HG03520 (cell line): ENCODE data around the gene SLA2.
A peak's percentile ranks its signal among the peaks of the same experiment; 100 is the strongest.
"Not testable (repeated sequence)": the region's sequence is repeated elsewhere in the genome, so short reads cannot be mapped to it uniquely, and the experiment has no call there.

Experiments
- ATAC-seq: cut with Tn5 transposase; IDR thresholded peaks from one replicate; pipeline ENCODE4 v1.9.1; 2021; ENCODE audit warnings: mild to moderate bottlenecking, moderate library complexity; ENCODE audit not compliant: unreplicated experiment

The SLA2 gene

DNA sequence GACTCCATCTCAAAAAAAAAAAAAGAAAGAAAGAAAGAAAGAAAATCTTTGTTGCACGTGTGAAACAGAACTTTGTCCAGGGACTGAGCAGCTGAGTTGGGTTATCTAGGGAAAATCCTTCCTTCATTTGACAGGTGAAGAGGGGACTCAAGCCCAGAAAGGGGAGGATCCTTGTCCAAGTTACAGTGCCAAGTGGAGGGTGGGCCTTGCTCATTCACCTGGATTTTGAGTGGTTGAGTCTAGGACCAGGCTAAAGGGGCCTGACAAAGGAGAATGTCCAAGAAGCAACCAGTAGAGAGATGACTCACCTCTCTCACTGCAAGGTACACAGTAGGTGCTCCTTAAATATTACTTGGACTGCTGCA is 69.9 kb downstream of the SLA2 start:
- ATAC-seq, result no peak

DNA sequence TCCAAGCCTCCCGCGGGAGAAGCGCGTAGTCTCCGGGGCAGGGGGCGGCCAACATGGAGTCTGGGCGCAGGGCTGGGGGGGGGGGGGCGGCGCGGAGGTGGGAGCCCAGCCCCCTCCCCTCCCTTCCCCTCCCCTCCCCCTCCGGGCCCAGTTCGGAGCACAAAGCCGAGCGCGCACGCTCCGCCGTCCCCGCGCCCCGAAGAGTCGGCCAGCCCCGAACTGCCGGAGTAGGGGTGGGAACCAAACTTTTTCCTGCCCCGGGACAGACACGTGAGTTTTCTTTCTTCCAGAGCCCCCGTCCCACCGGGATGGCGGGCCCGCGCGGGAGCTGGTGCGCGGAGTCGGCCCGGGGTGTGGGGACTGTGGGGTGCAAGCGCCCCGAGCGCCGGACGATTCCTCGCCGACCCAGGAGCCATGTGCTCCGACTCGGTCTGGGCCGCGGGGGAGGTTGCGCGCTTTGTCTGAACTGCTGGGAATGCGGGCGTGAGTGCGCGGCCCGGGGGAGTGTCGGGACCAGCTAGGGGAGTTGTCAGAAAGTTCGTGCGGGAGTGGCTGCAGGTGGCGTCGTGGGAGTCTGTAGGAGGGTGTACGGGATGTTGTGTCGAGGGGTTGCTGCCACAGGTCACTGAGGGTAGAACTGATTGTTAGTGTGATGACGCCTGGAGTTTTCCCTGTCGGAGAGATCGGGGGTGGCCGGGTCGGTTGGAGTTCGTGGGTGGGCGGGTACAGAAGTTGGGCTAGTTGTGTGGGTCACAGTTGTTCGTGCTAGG is 71.4 kb downstream of the SLA2 start:
- ATAC-seq, result no peak

DNA sequence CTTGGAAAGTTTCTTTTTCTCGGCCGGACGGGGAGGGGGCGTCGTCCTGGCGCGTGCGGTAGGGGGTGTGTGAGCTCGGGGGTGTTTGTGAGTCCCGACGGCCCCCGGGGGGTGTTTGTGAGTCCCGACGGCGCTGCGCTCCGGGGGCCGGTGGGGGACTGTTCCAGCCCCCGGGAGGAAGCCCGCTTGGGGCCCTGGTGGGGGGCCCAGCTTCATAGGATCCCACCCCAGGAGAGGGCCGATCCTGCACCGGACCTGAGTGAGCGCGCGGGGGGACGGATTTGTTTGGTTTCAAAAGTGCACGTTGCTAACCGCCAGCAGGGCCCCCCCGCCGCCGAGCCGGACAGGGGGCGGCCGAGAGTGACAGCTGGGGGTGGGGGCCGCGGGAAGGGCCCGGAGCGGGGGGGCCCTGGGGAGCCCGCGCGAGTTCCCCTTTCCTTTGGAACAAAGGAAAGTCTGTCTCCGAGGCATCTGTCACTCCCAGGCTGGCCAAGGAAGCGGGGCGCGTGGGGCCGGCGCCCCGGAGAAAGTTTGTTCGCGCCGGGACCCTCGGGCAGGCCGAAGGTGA is 72.1 kb downstream of the SLA2 start:
- ATAC-seq, result no peak

DNA sequence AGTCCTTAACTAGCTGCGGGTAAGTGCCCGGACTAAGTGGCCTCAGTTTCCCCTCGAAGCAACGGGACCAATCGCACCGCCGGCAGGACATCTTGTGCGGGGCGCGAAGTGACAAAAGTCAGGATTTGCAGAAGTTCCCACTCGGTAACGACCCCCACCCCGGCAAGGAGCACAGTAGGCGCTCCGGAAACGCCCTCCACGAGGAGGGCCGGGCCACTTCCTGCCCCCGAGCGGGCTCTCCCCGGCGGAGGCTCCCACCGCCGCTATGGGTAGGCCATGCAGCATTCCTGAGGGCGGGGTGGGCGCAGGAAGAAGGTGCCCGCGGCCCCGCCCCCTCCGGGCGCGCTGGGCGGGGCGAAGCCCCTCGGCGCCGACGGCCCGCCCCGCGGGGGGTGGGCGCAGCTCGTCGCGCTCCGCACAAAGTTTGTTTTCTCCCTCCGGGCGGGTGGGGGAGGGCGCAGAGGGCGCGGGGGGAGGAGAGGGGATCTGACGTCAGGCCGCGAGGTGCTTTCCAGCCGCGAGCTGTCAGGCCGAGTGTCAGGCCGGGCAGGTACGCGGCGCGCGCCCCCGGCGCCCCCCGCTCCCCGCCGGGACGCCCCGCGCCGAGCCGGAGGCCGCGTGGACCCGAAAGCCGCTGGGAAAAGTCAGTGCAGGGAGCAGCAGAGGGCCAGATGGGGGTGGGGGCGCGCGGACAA is 72.7 kb downstream of the SLA2 start, which contains the start of gene TGIF2:
TSS of gene TGIF2 (plus strand) at position 495 of the 695 bp plus-strand sequence. CDS start 5,178 bp downstream, outside the sequence.
- peak; percentile 55 for ATAC-seq

DNA sequence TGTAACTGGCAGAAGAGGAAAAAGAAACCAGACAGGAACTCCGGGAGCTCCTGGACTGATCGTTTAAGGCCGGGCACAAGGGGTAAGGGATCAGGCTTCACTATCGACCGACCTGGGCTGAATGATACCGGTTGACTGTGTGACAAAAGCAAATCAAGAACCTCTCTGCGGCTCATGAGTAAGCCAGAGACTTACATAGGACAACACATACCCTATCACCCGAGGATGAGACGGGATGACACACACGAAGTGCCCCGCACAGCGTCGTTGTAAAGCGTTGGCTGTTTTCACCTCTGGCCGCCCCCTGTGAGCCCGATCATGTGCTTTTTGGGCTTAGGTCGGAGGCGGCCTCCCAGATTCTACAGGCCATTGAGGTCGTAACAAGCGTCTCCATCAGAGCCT is 73.3 kb downstream of the SLA2 start:
- no peak for ATAC-seq

DNA sequence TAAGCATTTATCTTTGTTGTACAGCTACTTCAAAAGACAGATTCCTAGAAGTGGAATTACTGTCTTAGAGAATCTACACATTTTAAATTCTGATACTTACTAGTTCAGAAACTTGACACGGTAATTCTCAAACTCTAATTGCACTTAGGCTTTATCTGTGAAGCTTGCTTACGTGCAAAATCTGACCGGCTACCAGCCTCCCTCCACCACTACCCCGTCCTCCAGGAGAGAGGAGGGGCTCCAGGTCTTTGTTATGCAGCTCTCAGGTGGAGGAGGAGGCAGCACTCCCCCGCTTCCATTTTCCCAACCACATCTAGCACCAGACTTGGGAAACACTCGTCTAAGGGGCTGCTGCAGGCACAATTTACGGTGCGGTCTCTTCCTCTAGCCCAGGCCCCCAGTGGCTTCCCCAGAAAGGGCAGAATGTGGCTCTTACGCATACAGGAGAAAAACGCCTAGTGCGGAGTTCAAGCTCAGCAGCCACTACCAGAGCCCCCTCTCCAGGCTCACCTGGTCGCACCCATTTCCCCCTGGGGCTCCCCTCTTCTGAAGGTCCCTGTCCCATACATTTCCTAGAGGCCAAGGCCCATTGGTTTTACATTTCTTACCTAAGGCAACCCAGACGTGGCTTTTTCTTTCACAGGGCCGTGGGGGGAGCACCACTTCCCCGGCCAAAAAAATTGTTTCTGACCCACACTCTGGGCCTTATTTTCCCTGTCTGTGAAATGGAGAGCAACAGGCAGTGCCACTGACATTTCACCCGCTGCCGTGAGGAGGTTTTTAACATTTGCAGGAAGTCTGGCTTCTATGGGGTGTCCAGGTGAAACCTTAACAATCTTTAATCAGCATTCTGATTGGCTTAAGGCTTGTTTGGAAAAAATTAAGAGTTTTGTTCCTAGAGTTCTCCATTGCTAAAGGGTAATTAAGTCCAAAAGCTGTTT is 74.2 kb downstream of the SLA2 start:
- no peak for ATAC-seq

DNA sequence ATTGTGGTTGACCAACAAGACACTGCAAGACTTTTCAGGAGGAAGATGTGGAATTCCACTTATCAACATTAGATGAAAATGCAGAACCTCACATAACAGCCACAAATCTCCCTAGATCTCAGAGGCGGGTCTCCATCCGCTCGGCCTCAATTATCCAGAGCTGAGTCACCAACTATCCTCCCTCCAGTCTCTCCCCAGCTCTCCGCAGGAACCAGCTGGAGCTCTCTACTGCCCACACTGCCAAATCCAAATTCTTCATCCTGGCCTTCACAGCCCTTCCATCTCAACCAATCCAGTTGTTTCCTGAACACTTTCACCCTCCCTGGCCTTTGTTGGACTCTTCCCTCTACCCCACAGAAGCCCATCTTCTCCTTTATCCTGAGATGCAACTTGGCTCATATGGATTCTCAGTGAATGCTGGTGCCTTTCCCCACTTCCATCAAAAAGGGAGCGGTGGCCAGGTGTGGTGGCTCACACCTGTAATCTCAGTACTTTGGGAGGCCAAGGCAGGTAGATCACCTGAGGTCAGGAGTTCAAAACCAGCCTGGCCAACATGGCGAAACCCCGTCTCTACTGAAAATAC is 76.1 kb downstream of the SLA2 start:
- ATAC-seq, result no peak

DNA sequence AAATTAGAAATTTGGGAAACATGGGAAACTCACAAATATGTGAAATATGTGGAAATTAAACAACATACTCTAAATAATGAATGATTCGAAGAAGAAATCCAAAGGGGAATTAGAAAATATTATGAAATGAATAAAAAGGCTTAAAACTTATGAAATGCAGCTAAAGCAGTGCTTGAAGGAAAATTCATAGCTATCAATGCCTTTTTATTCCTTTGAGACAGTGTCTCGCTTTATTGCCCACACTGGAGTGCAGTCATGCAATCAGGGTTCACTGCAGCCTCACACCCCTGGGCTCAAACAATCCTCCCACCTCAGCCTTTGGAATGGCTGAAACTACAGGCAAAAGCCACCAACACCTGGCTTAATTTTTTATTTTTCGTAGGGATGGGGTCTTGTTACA is 80.5 kb downstream of the SLA2 start:
- no peak for ATAC-seq

DNA sequence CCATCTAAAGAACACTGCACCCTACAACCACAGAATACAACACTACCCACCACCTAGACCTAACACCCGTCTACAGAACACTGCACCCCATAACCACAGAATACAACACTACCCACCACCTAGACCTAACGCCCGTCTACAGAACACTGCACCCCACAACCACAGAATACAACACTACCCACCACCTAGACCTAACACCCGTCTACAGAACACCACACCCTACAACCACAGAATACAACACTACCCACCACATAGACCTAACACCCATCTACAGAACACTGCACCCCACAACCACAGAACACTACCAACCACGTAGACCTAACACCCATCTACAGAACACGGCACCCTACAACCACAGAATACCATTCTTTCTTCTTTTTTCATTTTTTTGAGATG is 81.3 kb downstream of the SLA2 start:
- ATAC-seq, result not testable (repeated sequence)

DNA sequence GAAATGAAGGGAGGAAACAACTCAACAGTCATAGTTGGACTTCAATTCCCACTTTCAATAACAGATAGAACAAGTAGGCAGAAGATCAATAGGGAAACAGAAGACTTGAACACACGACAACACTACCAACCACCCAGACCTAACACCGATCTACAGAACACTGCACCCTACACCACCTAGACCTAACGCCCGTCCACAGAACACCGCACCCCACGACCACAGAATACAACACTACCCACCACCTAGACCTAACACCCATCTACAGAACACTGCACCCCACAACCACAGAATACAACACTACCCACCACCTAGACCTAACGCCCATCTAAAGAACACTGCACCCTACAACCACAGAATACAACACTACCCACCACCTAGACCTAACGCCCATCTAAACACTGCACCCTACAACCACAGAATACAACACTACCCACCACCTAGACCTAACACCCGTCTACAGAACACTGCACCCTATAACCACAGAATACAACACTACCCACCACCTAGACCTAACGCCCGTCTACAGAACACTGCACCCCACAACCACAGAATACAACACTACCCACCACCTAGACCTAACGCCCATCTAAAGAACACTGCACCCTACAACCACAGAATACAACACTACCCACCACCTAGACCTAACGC is 81.8 kb downstream of the SLA2 start:
- not testable (repeated sequence) for ATAC-seq

DNA sequence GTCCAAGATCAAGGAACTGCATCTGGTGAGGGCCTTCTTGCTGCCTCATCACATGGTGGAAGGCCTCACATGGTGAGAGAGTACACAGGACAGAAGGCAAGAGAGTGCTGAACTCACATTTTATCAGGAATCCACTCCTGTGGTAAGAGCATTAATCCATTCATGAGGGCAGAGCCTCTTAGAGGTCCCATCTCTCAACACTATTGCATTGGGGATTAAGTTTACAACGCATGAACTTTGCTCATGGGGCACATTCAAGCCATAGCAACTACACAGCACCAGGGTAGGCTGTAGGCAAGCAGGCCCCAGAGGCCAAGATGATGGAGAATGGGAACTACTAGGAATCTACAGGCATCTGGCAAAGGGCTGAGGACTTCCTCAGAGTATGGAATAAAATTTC is 82.6 kb downstream of the SLA2 start:
- no peak for ATAC-seq

DNA sequence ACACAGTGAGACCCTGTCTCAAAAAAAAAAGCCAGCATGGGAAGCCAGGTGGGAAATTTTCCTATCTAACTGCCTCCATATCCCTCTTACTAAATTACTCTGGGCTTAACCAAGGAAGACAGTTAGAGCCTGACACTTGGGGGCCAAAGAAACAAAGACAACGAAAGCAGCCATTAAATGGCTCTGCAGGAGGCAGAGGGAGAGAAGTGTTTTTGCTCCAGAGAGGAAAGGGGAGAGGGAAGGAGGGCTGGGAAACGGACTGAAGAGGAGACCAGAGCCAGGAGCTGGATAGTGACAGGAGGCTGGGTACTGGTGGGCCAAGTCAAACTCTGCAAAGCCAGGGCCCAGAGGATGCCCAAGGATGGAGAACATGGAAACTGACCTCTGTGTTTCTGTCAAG is 83.3 kb downstream of the SLA2 start:
- ATAC-seq, result no peak
